Activated CD8-positive, alpha-beta memory T cell treated with anti-CD3 and anti-CD28 coated beads, Interleukin-2, amount 50 U/mL, for 1 hour (primary cell): ENCODE data around the gene ANXA11.

Experiments used
- DNase-seq: peaks from one replicate; pipeline ENCODE4 v3.0.0-alpha.2; 2020; ENCODE audit errors: extremely low read depth

ANXA11 gene

GRCh38 chr10:80188713-80189112, 16.6 kb downstream of the ANXA11 start:
- DNase-seq, result no peak

GRCh38 chr10:80187465-80188409, 17.6 kb downstream of the ANXA11 start:
- DNase-seq, result peak; percentile 59

- DNase-seq, result no peak
Measured at GRCh38 chr10:80187060-80187459, 18.3 kb downstream of the ANXA11 start.

- DNase-seq, result no peak
Measured at GRCh38 chr10:80186364-80187012, 18.8 kb downstream of the ANXA11 start.

- DNase-seq, result no peak
Measured at GRCh38 chr10:80185578-80186299, 19.6 kb downstream of the ANXA11 start.

GRCh38 chr10:80184291-80184690, 21.0 kb downstream of the ANXA11 start:
- DNase-seq, result no peak

GRCh38 chr10:80183436-80183835, 21.9 kb downstream of the ANXA11 start:
- DNase-seq, result no peak

GRCh38 chr10:80182986-80183385, 22.4 kb downstream of the ANXA11 start:
- no peak for DNase-seq

GRCh38 chr10:80177781-80178636, 27.3 kb downstream of the ANXA11 start:
- no peak for DNase-seq

- DNase-seq, result no peak
Measured at GRCh38 chr10:80176526-80176925, 28.8 kb downstream of the ANXA11 start.

- no peak for DNase-seq
Measured at GRCh38 chr10:80174641-80175395, 30.5 kb downstream of the ANXA11 start.

GRCh38 chr10:80173466-80173865, 31.9 kb downstream of the ANXA11 start:
- DNase-seq, result no peak

GRCh38 chr10:80172896-80173295, 32.4 kb downstream of the ANXA11 start:
- DNase-seq, result no peak

- no peak for DNase-seq
Measured at GRCh38 chr10:80171248-80171660, 34.1 kb downstream of the ANXA11 start.

- no peak for DNase-seq
Measured at GRCh38 chr10:80170641-80171040, 34.7 kb downstream of the ANXA11 start.

- no peak for DNase-seq
Measured at GRCh38 chr10:80170026-80170425, 35.3 kb downstream of the ANXA11 start.

GRCh38 chr10:80168679-80169380, 36.5 kb downstream of the ANXA11 start:
- no peak for DNase-seq

GRCh38 chr10:80168162-80168511, 37.2 kb downstream of the ANXA11 start:
- DNase-seq, result no peak

- no peak for DNase-seq
Measured at GRCh38 chr10:80167471-80168161, 37.7 kb downstream of the ANXA11 start.
